Parathyroid adenoma (tissue), 2 donors: ENCODE data around the gene IL33.

ENCODE experiments used
- H2AFZ ChIP-seq: fragments of 300-600 bp; sonication (generic); one replicate; pipeline ENCODE4 v1.7.0; 2017; ENCODE audit warnings: antibody characterized with exemption, mild to moderate bottlenecking
- H3K27ac ChIP-seq: fragments of 300-600 bp; sonication (generic); one replicate; pipeline ENCODE4 v1.7.0; 2017
- H3K27me3 ChIP-seq: fragments of 300-600 bp; sonication (generic); one replicate; pipeline ENCODE4 v1.7.0; 2017; ENCODE audit warnings: low read length; ENCODE audit not compliant: control insufficient read depth, insufficient read depth
- H3K36me3 ChIP-seq: fragments of 300-600 bp; sonication (generic); one replicate; pipeline ENCODE4 v1.7.0; 2017; ENCODE audit warnings: low read length; ENCODE audit not compliant: control insufficient read depth, insufficient read depth
- H3K4me1 ChIP-seq: fragments of 300-600 bp; sonication (generic); one replicate; pipeline ENCODE4 v1.7.0; 2017; ENCODE audit warnings: control low read depth
- H3K4me2 ChIP-seq: fragments of 300-600 bp; sonication (generic); one replicate; pipeline ENCODE4 v1.7.0; 2017; ENCODE audit warnings: low read length
- H3K4me3 ChIP-seq: fragments of 300-600 bp; sonication (generic); one replicate; pipeline ENCODE4 v1.7.0; 2017; ENCODE audit warnings: low read depth, low read length
- H3K79me2 ChIP-seq: fragments of 300-600 bp; sonication (generic); one replicate; pipeline ENCODE4 v1.7.0; 2017; ENCODE audit warnings: control low read depth
- H3K9ac ChIP-seq: fragments of 300-600 bp; sonication (generic); one replicate; pipeline ENCODE4 v1.7.0; 2017; ENCODE audit warnings: mild to moderate bottlenecking
- H3K9me3 ChIP-seq: fragments of 300-600 bp; sonication (generic); one replicate; pipeline ENCODE4 v1.7.0; 2017; ENCODE audit warnings: low read length; ENCODE audit not compliant: control insufficient read depth
- CTCF ChIP-seq: fragments of 300-600 bp; sonication (generic); IDR thresholded peaks from one replicate; pipeline ENCODE4 v1.7.0; 2017; ENCODE audit warnings: antibody characterized with exemption, mild to moderate bottlenecking
- donor health status: primary hyperparathyroidism.

IL33 gene

GRCh38 chr9:6270896-6271295 lies 55.3 kb downstream of the IL33 start:
- Histone ChIP-seq H3K9ac (no peak overlapping the region), H3K79me2 (no peaks in the 10 kb centered on the region), H3K4me3 (no peak overlapping the region), H3K4me1 (no peaks in the 10 kb centered on the region), H3K36me3 (no peaks in the 10 kb centered on the region), H3K27me3 (no peaks in the 10 kb centered on the region), H3K9me3 (no peaks in the 10 kb centered on the region), H3K4me2 (no peak overlapping the region), H2AFZ (no peak overlapping the region), H3K27ac (no peak overlapping the region)
- TF ChIP-seq CTCF: no peak

DNA sequence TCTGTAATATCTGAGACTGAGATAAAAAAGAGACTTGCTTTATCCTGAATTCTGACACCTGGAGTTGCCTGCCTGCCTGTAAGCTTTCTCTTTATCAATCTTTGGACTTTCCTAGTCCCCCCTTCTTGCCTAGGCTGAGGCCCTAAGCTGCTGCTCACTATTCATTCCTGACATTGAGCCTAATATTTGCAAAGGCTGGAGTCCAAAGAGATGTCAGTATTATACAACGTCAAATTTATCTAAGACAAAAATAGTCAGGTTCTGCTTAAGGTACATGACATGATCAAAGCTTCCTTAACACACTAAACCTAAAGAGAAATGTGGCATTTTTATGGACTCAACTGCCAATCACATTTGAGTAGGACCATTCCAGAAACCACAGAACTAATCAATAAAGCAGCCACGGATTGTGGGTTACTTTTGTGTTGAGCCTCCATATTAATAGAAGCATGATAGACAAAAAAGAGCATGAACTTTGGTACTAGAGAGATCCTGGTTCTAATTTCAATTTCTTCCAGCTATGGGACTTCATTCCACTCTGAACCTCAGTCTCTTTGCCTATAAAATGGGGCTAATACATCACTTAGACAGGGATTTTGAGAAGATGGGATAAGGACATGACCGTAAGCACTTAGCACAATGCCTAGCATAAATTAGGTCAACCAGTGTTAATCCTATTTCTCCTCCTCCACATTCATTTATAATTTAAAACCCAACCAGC lies 56.1 kb downstream of the IL33 start:
- no peaks in the 10 kb centered on the region for H3K4me1 ChIP-seq
- no peak overlapping the region for H3K27ac ChIP-seq
- no peaks in the 10 kb centered on the region for H3K27me3 ChIP-seq
- no peaks in the 10 kb centered on the region for H3K9me3 ChIP-seq
- H3K9ac ChIP-seq: no peak overlapping the region
- TF ChIP-seq CTCF: no peak
- H3K4me3 ChIP-seq: no peak overlapping the region
- no peak overlapping the region for H3K4me2 ChIP-seq
- no peaks in the 10 kb centered on the region for H3K36me3 ChIP-seq
- H2AFZ ChIP-seq: no peak overlapping the region
- H3K79me2 ChIP-seq: no peaks in the 10 kb centered on the region

DNA sequence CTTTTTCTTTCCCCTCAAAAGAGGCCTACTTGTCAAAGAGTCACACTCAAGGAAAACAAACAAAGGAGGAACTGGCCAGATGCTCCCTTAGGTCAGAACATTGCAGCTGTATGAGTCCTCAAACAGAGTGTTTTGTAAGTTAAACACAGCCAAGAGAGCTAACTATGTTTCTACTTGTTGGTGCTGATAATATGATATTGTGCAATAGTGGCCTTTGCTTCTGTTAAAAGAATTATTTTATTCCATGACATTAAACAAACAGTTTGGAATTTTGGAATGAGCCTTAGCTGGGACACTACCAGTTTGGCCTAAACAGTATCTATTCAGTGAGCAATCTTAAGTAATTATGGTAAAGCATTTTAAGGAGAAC lies 56.6 kb downstream of the IL33 start:
- no peak overlapping the region for H3K4me2 ChIP-seq
- no peak overlapping the region for H3K27ac ChIP-seq
- H3K36me3 ChIP-seq: no peaks in the 10 kb centered on the region
- no peak overlapping the region for H2AFZ ChIP-seq
- H3K9ac ChIP-seq: no peak overlapping the region
- H3K4me3 ChIP-seq: no peak overlapping the region
- H3K79me2 ChIP-seq: no peaks in the 10 kb centered on the region
- no peaks in the 10 kb centered on the region for H3K9me3 ChIP-seq
- no peaks in the 10 kb centered on the region for H3K4me1 ChIP-seq
- no peak for TF ChIP-seq CTCF
- H3K27me3 ChIP-seq: no peaks in the 10 kb centered on the region

- Histone ChIP-seq H3K36me3 (no peaks in the 10 kb centered on the region), H3K4me3 (no peak overlapping the region), H3K9me3 (no peaks in the 10 kb centered on the region), H3K79me2 (no peaks in the 10 kb centered on the region), H3K4me1 (no peaks in the 10 kb centered on the region), H3K27me3 (no peaks in the 10 kb centered on the region), H3K9ac (no peak overlapping the region), H2AFZ (no peak overlapping the region), H3K4me2 (no peak overlapping the region), H3K27ac (no peak overlapping the region)
- TF ChIP-seq CTCF: no peak
These were observed 61.8 kb downstream of the IL33 start for GRCh38 chr9:6277417-6277816.

DNA sequence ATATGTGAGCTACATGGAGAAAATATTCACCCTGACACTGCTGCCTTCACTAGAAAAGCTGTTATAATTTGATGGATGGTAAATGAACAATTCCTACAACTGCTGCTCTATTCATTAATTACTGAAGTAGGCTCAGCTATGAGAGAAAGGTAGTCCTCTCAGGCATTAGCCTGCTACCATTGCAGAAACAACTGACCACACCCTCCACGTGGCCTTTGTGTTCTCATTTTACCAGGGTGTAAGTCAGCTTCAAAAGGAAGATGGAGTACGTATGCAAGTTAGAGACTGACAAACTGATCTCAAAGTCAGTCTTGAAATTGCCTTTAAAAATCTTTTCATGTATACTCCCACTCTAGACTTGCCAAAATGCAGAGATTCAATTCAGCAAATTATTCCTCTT lies 86.3 kb downstream of the IL33 start:
- Histone ChIP-seq H3K27me3 (no peaks in the 10 kb centered on the region), H2AFZ (no peak overlapping the region), H3K9me3 (no peaks in the 10 kb centered on the region), H3K27ac (no peak overlapping the region), H3K4me3 (no peak overlapping the region), H3K36me3 (no peaks in the 10 kb centered on the region), H3K4me2 (no peak overlapping the region), H3K79me2 (no peaks in the 10 kb centered on the region), H3K4me1 (no peaks in the 10 kb centered on the region), H3K9ac (no peak overlapping the region)
- no peak for TF ChIP-seq CTCF
